ENCODE measurements around the gene TRAF6.

The TRAF6 gene

GRCh38 chr11:36458129-36458915, 51.8 kb downstream of the TRAF6 start:
- no peak for DNase-seq (ENCODE audit: low read depth in 2 of 2)

GRCh38 chr11:36456156-36456555, 53.9 kb downstream of the TRAF6 start:
- no peak for DNase-seq (ENCODE audit: low read depth in 2 of 2)

GRCh38 chr11:36455658-36456111, 54.4 kb downstream of the TRAF6 start:
- DNase-seq (ENCODE audit: low read depth in 2 of 2) = no peak

GRCh38 chr11:36454941-36455631, 55.0 kb downstream of the TRAF6 start:
- no peak for DNase-seq (ENCODE audit: low read depth in 2 of 2)

GRCh38 chr11:36454551-36454940, 55.5 kb downstream of the TRAF6 start:
- DNase-seq (ENCODE audit: low read depth in 2 of 2) = no peak

- no peak for DNase-seq (ENCODE audit: low read depth in 2 of 2)
Observed at GRCh38 chr11:36453678-36454077, 56.4 kb downstream of the TRAF6 start.

GRCh38 chr11:36452961-36453360, 57.1 kb downstream of the TRAF6 start:
- DNase-seq (ENCODE audit: low read depth in 2 of 2) = no peak

GRCh38 chr11:36452236-36452940, 57.7 kb downstream of the TRAF6 start:
- DNase-seq (ENCODE audit: low read depth in 2 of 2) = peak in 1 of 2 experiments; percentile 8

- no peak for DNase-seq (ENCODE audit: low read depth in 2 of 2)
Observed at GRCh38 chr11:36451681-36452080, 58.4 kb downstream of the TRAF6 start.

GRCh38 chr11:36451045-36451444, 59.0 kb downstream of the TRAF6 start:
- no peak for DNase-seq (ENCODE audit: low read depth in 2 of 2)

- DNase-seq (ENCODE audit: low read depth in 2 of 2) = no peak
Observed at GRCh38 chr11:36450110-36450572, 59.9 kb downstream of the TRAF6 start.

- DNase-seq (ENCODE audit: low read depth in 2 of 2) = no peak
Observed at GRCh38 chr11:36449561-36450096, 60.4 kb downstream of the TRAF6 start.

GRCh38 chr11:36447947-36448346, 62.1 kb downstream of the TRAF6 start:
- no peak for DNase-seq (ENCODE audit: low read depth in 2 of 2)

GRCh38 chr11:36447514-36447913, 62.6 kb downstream of the TRAF6 start:
- no peak for DNase-seq (ENCODE audit: low read depth in 2 of 2)

GRCh38 chr11:36446135-36446534, 63.9 kb downstream of the TRAF6 start:
- no peak for DNase-seq (ENCODE audit: low read depth in 2 of 2)

- no peak for DNase-seq (ENCODE audit: low read depth in 2 of 2)
Observed at GRCh38 chr11:36443661-36444060, 66.4 kb downstream of the TRAF6 start.

- no peak for DNase-seq (ENCODE audit: low read depth in 2 of 2)
Observed at GRCh38 chr11:36441610-36442208, 68.4 kb downstream of the TRAF6 start.

- no peak for DNase-seq (ENCODE audit: low read depth in 2 of 2)
Observed at GRCh38 chr11:36438126-36438525, 71.9 kb downstream of the TRAF6 start.

GRCh38 chr11:36437413-36437812, 72.7 kb downstream of the TRAF6 start:
- DNase-seq (ENCODE audit: low read depth in 2 of 2) = no peak
